Measurements from ENCODE around the gene SNX8.

The SNX8 gene

GRCh38 chr7:2357165-2357564 lies 42.9 kb upstream of the SNX8 start:
- no peak for DNase-seq
- ChIA-PET CTCF (interaction anchor here (0.8 to 1.4 kb wide), 3 partner anchors 8 to 1186 kb away, joined by 4 read pairs; no protein-coding TSS in a partner anchor), POLR2A (no interaction called here)
- H3K36me3 ChIP-seq (ENCODE audit: control insufficient read depth in 4 of 4, insufficient read depth in 4 of 4, low read length in 3 of 4) = peaks cover 4 to 48% (median 18%) of the 10 kb centered on the region in 4 experiments
- H3K27ac ChIP-seq (ENCODE audit: insufficient read depth in 1 of 2, low read depth in 1 of 2, low read length in 2 of 2, poor library complexity in 1 of 2, severe bottlenecking in 2 of 2) = peak overlapping the region in 1 of 2 experiments; percentile 100
- H3K4me3 ChIP-seq (ENCODE audit: control insufficient read depth in 1 of 7, extremely low read depth in 1 of 7, insufficient read depth in 4 of 7, low read depth in 2 of 7, low read length in 6 of 7) = peak overlapping the region in 2 of 7 experiments; percentile 17 to 22
- H3K4me1 ChIP-seq (ENCODE audit: control extremely low read depth in 1 of 4, control insufficient read depth in 4 of 4, insufficient read depth in 4 of 4, low read length in 3 of 4) = peaks cover 11 to 45% (median 32%) of the 10 kb centered on the region in 4 experiments
- H3K27me3 ChIP-seq (replicated peaks in 2 of 5; ENCODE audit: control insufficient read depth in 4 of 5, insufficient read depth in 5 of 5, low read length in 4 of 5) = no peaks in the 10 kb centered on the region
- H3K9me3 ChIP-seq (ENCODE audit: control extremely low read depth in 1 of 5, control insufficient read depth in 4 of 5, insufficient read depth in 2 of 5, low read depth in 1 of 5, low read length in 4 of 5) = no peaks in the 10 kb centered on the region
- WGBS (ENCODE audit: insufficient coverage) = 93% methylated on average over 8 of the region's 8 CpGs

- ChIA-PET POLR2A (no interaction called here), CTCF (interaction anchor here (0.6 to 2.1 kb wide), 7 partner anchors 8 to 99 kb away, joined by 3 to 5 read pairs (median 4); no protein-coding TSS in a partner anchor)
- WGBS (ENCODE audit: insufficient coverage) = 13% methylated on average over 5 of the region's 9 CpGs
- peak overlapping the region; percentile 84 to 97 (median 90) for H3K4me3 ChIP-seq (ENCODE audit: control insufficient read depth in 1 of 7, extremely low read depth in 1 of 7, insufficient read depth in 4 of 7, low read depth in 2 of 7, low read length in 6 of 7)
- no peak for DNase-seq
- H3K36me3 ChIP-seq (ENCODE audit: control insufficient read depth in 4 of 4, insufficient read depth in 4 of 4, low read length in 3 of 4) = peaks cover 4 to 41% (median 12%) of the 10 kb centered on the region in 4 experiments
- H3K4me1 ChIP-seq (ENCODE audit: control extremely low read depth in 1 of 4, control insufficient read depth in 4 of 4, insufficient read depth in 4 of 4, low read length in 3 of 4) = peaks cover 11 to 45% (median 32%) of the 10 kb centered on the region in 4 experiments
- H3K27ac ChIP-seq (ENCODE audit: insufficient read depth in 1 of 2, low read depth in 1 of 2, low read length in 2 of 2, poor library complexity in 1 of 2, severe bottlenecking in 2 of 2) = peak overlapping the region; percentile 100
- H3K9me3 ChIP-seq (ENCODE audit: control extremely low read depth in 1 of 5, control insufficient read depth in 4 of 5, insufficient read depth in 2 of 5, low read depth in 1 of 5, low read length in 4 of 5) = no peaks in the 10 kb centered on the region
- no peaks in the 10 kb centered on the region for H3K27me3 ChIP-seq (replicated peaks in 2 of 5; ENCODE audit: control insufficient read depth in 4 of 5, insufficient read depth in 5 of 5, low read length in 4 of 5)
Measured at GRCh38 chr7:2355705-2356008, 41.4 kb upstream of the SNX8 start.

GRCh38 chr7:2354939-2355704 lies 40.9 kb upstream of the SNX8 start:
- Histone ChIP-seq H3K27me3 (replicated peaks in 2 of 5; ENCODE audit: control insufficient read depth in 4 of 5, insufficient read depth in 5 of 5, low read length in 4 of 5) (no peaks in the 10 kb centered on the region), H3K36me3 (ENCODE audit: control insufficient read depth in 4 of 4, insufficient read depth in 4 of 4, low read length in 3 of 4) (peaks cover 4 to 36% (median 10%) of the 10 kb centered on the region in 4 experiments), H3K4me3 (ENCODE audit: control insufficient read depth in 1 of 7, extremely low read depth in 1 of 7, insufficient read depth in 4 of 7, low read depth in 2 of 7, low read length in 6 of 7) (peak overlapping the region; percentile 84 to 97 (median 90)), H3K27ac (ENCODE audit: insufficient read depth in 1 of 2, low read depth in 1 of 2, low read length in 2 of 2, poor library complexity in 1 of 2, severe bottlenecking in 2 of 2) (peak overlapping the region; percentile 100), H3K9me3 (ENCODE audit: control extremely low read depth in 1 of 5, control insufficient read depth in 4 of 5, insufficient read depth in 2 of 5, low read depth in 1 of 5, low read length in 4 of 5) (no peaks in the 10 kb centered on the region), H3K4me1 (ENCODE audit: control extremely low read depth in 1 of 4, control insufficient read depth in 4 of 4, insufficient read depth in 4 of 4, low read length in 3 of 4) (peaks cover 11 to 45% (median 32%) of the 10 kb centered on the region in 4 experiments)
- DNase-seq = peak in 1 of 3 donors; percentile 11
- under 1% methylated on average over 77 of the region's 92 CpGs for WGBS (ENCODE audit: insufficient coverage)
- CTCF ChIA-PET = interaction anchor here (0.7 to 2.1 kb wide), 5 partner anchors 9 to 97 kb away, joined by 3 to 5 read pairs (median 4); no protein-coding TSS in a partner anchor
- POLR2A ChIA-PET = no interaction called here

DNA sequence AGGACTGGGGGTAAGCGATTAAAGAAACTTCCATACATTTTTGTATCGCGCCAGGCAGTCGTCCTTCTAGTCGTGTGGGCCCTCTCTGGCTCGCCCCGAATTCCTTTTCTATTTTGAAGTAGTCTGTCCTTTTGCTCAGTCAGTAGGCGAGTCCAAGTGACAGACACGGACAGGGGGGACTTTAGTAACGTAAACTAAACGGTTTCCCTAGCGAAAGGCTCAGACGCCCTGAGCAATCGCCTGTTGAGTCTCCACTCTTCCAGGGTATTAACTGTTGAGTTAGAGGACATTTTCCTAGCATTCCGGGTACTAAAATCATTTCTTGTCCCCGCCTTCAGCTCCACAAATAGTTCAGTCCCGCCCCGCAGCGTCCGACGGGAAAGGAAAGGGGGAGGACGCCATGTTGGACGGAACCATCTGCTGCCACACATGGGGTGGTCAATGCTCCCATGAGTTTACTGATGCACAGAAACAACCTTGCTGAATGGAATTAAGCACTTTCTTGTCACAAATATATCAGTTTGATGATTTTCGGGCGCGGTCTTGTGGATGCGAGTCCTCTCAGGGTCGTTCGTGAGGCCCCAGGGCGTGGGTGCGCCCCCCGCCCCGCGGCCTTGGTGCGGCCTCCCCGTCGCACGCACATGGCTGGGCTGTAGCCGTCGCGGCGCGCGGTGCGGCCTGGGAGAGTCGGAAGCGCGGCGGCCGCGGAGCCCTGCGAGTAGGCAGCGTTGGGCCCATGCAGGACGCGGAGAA lies 40.1 kb upstream of the SNX8 start, which contains the start of gene EIF3B:
Gene EIF3B (plus strand): TSS at position 642 of the 753 bp plus-strand sequence. CDS start 95 bp downstream, at position 737.
- ChIA-PET POLR2A (interaction anchor here (0.6 to 0.8 kb wide), 5 partner anchors 15 to 257 kb away, joined by 3 to 4 read pairs (median 3); no protein-coding TSS in a partner anchor), CTCF (interaction anchor here (1.0 to 2.1 kb wide), 4 partner anchors 10 to 93 kb away, joined by 3 to 5 read pairs (median 3); no protein-coding TSS in a partner anchor)
- H3K9me3 ChIP-seq (ENCODE audit: control extremely low read depth in 1 of 5, control insufficient read depth in 4 of 5, insufficient read depth in 2 of 5, low read depth in 1 of 5, low read length in 4 of 5) = no peaks in the 10 kb centered on the region
- H3K4me1 ChIP-seq (ENCODE audit: control extremely low read depth in 1 of 4, control insufficient read depth in 4 of 4, insufficient read depth in 4 of 4, low read length in 3 of 4) = peaks cover 11 to 43% (median 32%) of the 10 kb centered on the region in 4 experiments
- H3K27ac ChIP-seq (ENCODE audit: insufficient read depth in 1 of 2, low read depth in 1 of 2, low read length in 2 of 2, poor library complexity in 1 of 2, severe bottlenecking in 2 of 2) = peak within 1 kb of the TSS; percentile 100
- peaks cover 4 to 28% (median 7%) of the 10 kb centered on the region in 4 experiments for H3K36me3 ChIP-seq (ENCODE audit: control insufficient read depth in 4 of 4, insufficient read depth in 4 of 4, low read length in 3 of 4)
- H3K4me3 ChIP-seq (ENCODE audit: control insufficient read depth in 1 of 7, extremely low read depth in 1 of 7, insufficient read depth in 4 of 7, low read depth in 2 of 7, low read length in 6 of 7) = peak within 1 kb of the TSS; percentile 84 to 97 (median 90)
- WGBS (ENCODE audit: insufficient coverage) = under 1% methylated on average over 46 of the region's 55 CpGs
- DNase-seq = peak; percentile 95 to 97 (median 97)
- H3K27me3 ChIP-seq (replicated peaks in 2 of 5; ENCODE audit: control insufficient read depth in 4 of 5, insufficient read depth in 5 of 5, low read length in 4 of 5) = no peaks in the 10 kb centered on the region

DNA sequence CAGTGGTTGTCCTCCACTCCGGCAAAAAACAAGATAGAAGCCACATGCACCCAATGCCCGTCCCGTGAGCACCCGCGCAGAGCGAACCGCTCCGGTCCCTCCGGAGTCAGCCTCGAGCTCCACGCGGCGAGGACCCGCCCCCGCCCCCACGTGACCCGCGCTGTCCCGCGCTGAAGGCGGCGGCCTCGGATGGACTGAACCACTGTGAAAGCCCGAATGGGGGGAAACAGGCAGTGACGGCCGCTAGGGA lies 39.6 kb upstream of the SNX8 start:
- POLR2A ChIA-PET = interaction anchor here (0.6 to 0.8 kb wide), 6 partner anchors 15 to 258 kb away, joined by 3 to 4 read pairs (median 3); no protein-coding TSS in a partner anchor
- Histone ChIP-seq H3K9me3 (ENCODE audit: control extremely low read depth in 1 of 5, control insufficient read depth in 4 of 5, insufficient read depth in 2 of 5, low read depth in 1 of 5, low read length in 4 of 5) (no peaks in the 10 kb centered on the region), H3K27ac (ENCODE audit: insufficient read depth in 1 of 2, low read depth in 1 of 2, low read length in 2 of 2, poor library complexity in 1 of 2, severe bottlenecking in 2 of 2) (peak overlapping the region; percentile 100), H3K4me3 (ENCODE audit: control insufficient read depth in 1 of 7, extremely low read depth in 1 of 7, insufficient read depth in 4 of 7, low read depth in 2 of 7, low read length in 6 of 7) (peak overlapping the region; percentile 36 to 97 (median 90)), H3K36me3 (ENCODE audit: control insufficient read depth in 4 of 4, insufficient read depth in 4 of 4, low read length in 3 of 4) (peaks cover 4 to 24% (median 7%) of the 10 kb centered on the region in 4 experiments), H3K27me3 (replicated peaks in 2 of 5; ENCODE audit: control insufficient read depth in 4 of 5, insufficient read depth in 5 of 5, low read length in 4 of 5) (no peaks in the 10 kb centered on the region), H3K4me1 (ENCODE audit: control extremely low read depth in 1 of 4, control insufficient read depth in 4 of 4, insufficient read depth in 4 of 4, low read length in 3 of 4) (peaks cover 11 to 39% (median 31%) of the 10 kb centered on the region in 4 experiments)
- CTCF ChIA-PET = interaction anchor here (1.0 to 1.5 kb wide), 3 partner anchors 45 to 92 kb away, joined by 3 read pairs; no protein-coding TSS in a partner anchor
- peak; percentile 90 to 94 (median 94) for DNase-seq
- 0% methylated on average over 14 of the region's 26 CpGs for WGBS (ENCODE audit: insufficient coverage)

DNA sequence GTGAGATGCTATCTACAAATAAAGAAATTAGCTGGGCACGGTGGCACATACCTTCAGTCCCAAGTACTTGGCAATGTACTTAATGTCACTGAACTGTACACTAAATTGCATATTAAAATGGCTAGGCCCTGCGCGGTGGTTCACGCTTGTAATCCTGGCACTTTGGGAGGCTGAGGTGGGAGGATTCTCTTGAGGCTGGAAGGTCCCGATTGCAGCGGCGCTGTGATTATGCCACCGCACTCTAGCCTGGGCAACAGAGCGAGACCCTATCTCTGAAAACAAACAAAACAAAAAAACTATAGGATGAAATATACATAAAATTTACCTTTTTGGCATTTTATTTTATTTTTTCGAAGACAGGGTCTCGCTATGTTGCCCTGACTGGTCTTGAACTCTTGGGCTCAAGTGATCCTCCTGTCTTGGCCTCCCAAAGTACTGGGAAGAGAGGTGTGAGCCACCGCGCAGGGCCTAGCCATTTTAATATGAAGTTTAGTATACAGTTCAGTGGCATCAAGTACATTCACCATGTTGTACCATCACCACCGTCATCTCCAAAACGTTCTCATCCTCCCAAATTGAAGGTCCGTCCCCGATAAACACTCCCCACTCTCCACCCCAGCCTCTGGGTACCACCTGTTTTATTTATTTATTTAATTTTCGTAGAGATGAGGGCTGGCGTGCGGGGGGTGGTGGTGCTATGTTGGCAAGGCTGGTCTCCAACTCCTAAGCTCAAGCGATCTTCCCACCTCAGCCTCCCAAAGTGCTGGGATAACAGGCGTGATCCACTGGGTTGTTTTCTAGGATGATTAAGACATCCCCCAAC lies 39.1 kb upstream of the SNX8 start:
- H3K36me3 ChIP-seq (ENCODE audit: control insufficient read depth in 4 of 4, insufficient read depth in 4 of 4, low read length in 3 of 4) = peaks cover 2 to 18% (median 6%) of the 10 kb centered on the region in 4 experiments
- peak overlapping the region; percentile 36 to 97 (median 90) for H3K4me3 ChIP-seq (ENCODE audit: control insufficient read depth in 1 of 7, extremely low read depth in 1 of 7, insufficient read depth in 4 of 7, low read depth in 2 of 7, low read length in 6 of 7)
- peak overlapping the region; percentile 100 for H3K27ac ChIP-seq (ENCODE audit: insufficient read depth in 1 of 2, low read depth in 1 of 2, low read length in 2 of 2, poor library complexity in 1 of 2, severe bottlenecking in 2 of 2)
- peak in 1 of 3 donors; percentile 12 for DNase-seq
- whole genome bisulfite sequencing (ENCODE audit: insufficient coverage) = 66% methylated on average over 7 of the region's 22 CpGs
- ChIA-PET POLR2A (interaction anchor here (0.6 kb wide), 2 partner anchors 105 to 147 kb away, joined by 3 read pairs; no protein-coding TSS in a partner anchor), CTCF (interaction anchor here (1.0 to 1.5 kb wide), 3 partner anchors 46 to 92 kb away, joined by 3 read pairs; no protein-coding TSS in a partner anchor)
- H3K27me3 ChIP-seq (replicated peaks in 2 of 5; ENCODE audit: control insufficient read depth in 4 of 5, insufficient read depth in 5 of 5, low read length in 4 of 5) = no peaks in the 10 kb centered on the region
- no peaks in the 10 kb centered on the region for H3K9me3 ChIP-seq (ENCODE audit: control extremely low read depth in 1 of 5, control insufficient read depth in 4 of 5, insufficient read depth in 2 of 5, low read depth in 1 of 5, low read length in 4 of 5)
- H3K4me1 ChIP-seq (ENCODE audit: control extremely low read depth in 1 of 4, control insufficient read depth in 4 of 4, insufficient read depth in 4 of 4, low read length in 3 of 4) = peaks cover 11 to 37% (median 30%) of the 10 kb centered on the region in 4 experiments

Data from common myeloid progenitor, CD34-positive (primary cell).